ENCODE results near the gene EXOSC10. TPM values are rescaled to one million over a fixed set of nuclear protein-coding genes. Genes with fewer than 3 reads are reported as not detected.

Gene EXOSC10
- total and polyA plus RNA-seq, 9 of the 15 experiments (the other 6 are each of a cell fraction or from before 2014, with no cell fraction given), result 23.4 to 150 (median 105) TPM

DNA sequence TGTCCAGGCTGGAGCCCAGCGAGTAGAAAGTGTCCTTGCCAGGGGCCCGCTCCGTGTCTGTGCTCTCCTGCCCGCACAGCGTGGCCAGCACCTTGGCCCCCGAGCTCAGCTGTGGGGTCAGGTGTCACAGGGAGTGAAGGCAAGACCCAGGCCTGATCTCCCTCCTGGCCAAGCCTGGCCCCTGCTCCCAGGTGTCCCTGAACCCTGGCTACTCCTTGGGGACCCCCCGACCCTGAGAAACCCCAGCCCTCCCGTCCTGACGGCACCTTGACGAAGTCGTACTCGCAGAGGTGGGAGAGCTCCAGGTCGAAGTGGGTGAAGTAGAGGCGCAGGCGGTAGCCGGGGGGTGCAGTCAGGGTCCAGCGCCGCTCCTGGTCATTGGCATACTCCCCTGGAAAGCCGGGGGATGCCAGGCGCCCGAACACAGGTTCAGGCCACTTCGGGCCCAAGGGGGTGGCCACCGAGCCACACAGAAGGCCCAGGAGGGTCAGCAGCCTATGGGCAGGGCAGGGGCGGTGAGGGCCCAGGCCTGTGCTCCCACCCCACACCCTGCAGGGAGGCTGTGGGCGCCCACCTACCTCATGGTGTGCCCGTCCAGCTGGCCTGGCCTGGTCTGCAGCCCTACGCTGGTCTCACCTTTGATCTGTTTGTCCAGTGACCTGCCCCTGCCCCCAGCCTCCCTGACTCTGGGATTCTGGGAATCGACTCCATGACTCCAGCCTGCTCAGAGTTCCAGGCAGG, 52.9 kb downstream of the EXOSC10 start, which contains the start of gene MASP2 (continued):
- TF ChIP-seq RNF219 (CRISPR knock-in tag; IDR thresholded peaks at IDR 0.05), result no peak

DNA sequence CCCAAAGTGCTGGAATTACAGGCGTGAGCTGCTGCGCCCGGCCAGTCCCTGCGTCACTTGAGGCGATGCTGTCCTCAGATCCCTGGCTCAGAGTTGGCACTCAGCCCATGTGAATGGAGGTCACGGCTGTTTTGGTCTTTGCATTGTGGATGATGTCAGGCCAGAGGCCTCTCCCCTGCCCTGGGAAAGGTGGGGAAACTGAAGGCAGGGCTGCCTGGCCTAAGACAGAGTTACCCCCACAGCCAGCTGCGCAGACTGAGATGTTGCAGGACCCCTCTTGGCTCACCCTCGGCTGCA, 53.5 kb downstream of the EXOSC10 start:
- intact Hi-C loops (cut with micrococcal nuclease) (no loop called here), in situ Hi-C loops (cut with MboI) (loop anchor here (5.0 kb wide), 1 partner anchor 671 kb away; no protein-coding TSS in a partner anchor)
- POLR2A ChIA-PET, result interaction anchor here (1.0 to 1.3 kb wide), 2 partner anchors 9 to 14 kb away, joined by 4 read pairs; partner anchors contain the start of gene SRM
- ATAC-seq, result no peak
- H3K9ac ChIP-seq (ENCODE audit: insufficient read depth in 1 of 2, low read depth in 2 of 2, low read length in 2 of 2), result 0 out of 4 replicates have a peak overlapping the region, but pooled peaks of 1 of the 2 experiments have one; percentile 3
- no peaks in the 10 kb centered on the region for H3K9me3 ChIP-seq (replicated peaks; ENCODE audit: control insufficient read depth, insufficient read depth, low read depth, low read length)
- BruUV-seq (replicated peaks), result no TSS peak
- WGBS (ENCODE audit: insufficient coverage, low coverage, missing lambda C conversion rate), result 56% methylated on average over 5 of the region's 8 CpGs
- H3K27me3 ChIP-seq (ENCODE audit: control insufficient read depth in 2 of 2, insufficient read depth in 2 of 2, low read length in 2 of 2), result peaks cover 0 to 5% of the 10 kb centered on the region in 2 experiments; a peak in 1 of 5 replicates
- H3K9me1 ChIP-seq (ENCODE audit: control insufficient read depth, insufficient read depth, low read length), result no peaks in the 10 kb centered on the region
- H3K27ac ChIP-seq (ENCODE audit: extremely low read depth, low read depth, low read length), result no peak overlapping the region
- no peak overlapping the region for H2AFZ ChIP-seq (ENCODE audit: low read depth, low read length)
- DNase-seq (ENCODE audit: extremely low read depth in 1 of 4, low spot score in 3 of 4), result peak in 1 of 4 experiments; percentile 4
- H3K4me2 ChIP-seq (ENCODE audit: insufficient read depth, low read length), result no peak overlapping the region
- H3K79me2 ChIP-seq (ENCODE audit: control insufficient read depth, insufficient read depth, low read length), result no peaks in the 10 kb centered on the region
- H3K4me3 ChIP-seq, result no peak overlapping the region
- CTCF ChIA-PET (ENCODE audit: low intra/inter-chr PET ratio), result no interaction called here
- H3K4me1 ChIP-seq (replicated peaks in 1 of 2; ENCODE audit: control insufficient read depth in 2 of 2, insufficient read depth in 2 of 2, low read length in 2 of 2), result peaks cover 0 to 26% of the 10 kb centered on the region in 2 experiments; a peak in 2 of 5 replicates
- FAIRE-seq, result no peak
- H3K36me3 ChIP-seq (ENCODE audit: control insufficient read depth, insufficient read depth, low read length), result no peaks in the 10 kb centered on the region
- no peaks in the 10 kb centered on the region for H4K20me1 ChIP-seq (replicated peaks; ENCODE audit: control insufficient read depth, insufficient read depth, low read length)
- TF ChIP-seq SMAD4 (CRISPR knock-in tag; conservative IDR thresholded peaks at IDR 0.05) (no peak), ZFP91 (CRISPR knock-in tag; IDR thresholded peaks at IDR 0.05) (no peak), ZFP1 (CRISPR knock-in tag; IDR thresholded peaks at IDR 0.05) (no peak), ZNF436 (CRISPR knock-in tag; IDR thresholded peaks at IDR 0.05) (no peak), RREB1 (CRISPR knock-in tag; IDR thresholded peaks at IDR 0.05) (no peak)
- TF ChIP-seq, protein P1, sequence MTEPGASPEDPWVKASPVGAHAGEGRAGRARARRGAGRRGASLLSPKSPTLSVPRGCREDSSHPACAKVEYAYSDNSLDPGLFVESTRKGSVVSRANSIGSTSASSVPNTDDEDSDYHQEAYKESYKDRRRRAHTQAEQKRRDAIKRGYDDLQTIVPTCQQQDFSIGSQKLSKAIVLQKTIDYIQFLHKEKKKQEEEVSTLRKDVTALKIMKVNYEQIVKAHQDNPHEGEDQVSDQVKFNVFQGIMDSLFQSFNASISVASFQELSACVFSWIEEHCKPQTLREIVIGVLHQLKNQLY (CRISPR knock-in tag; conservative IDR thresholded peaks at IDR 0.05), result no peak

Measured in K562 (cell line).